HG03439 (cell line): Measurements from ENCODE around the gene DEPDC4.
A peak's percentile ranks its signal among the peaks of the same experiment; 100 is the strongest.
"Not testable (repeated sequence)": the region's sequence is repeated elsewhere in the genome, so short reads cannot be mapped to it uniquely, and the experiment has no call there.

Experiments used
- ATAC-seq: cut with Tn5 transposase; IDR thresholded peaks from one replicate; pipeline ENCODE4 v1.9.1; 2021; ENCODE audit warnings: mild to moderate bottlenecking, moderate library complexity; ENCODE audit not compliant: unreplicated experiment

Gene DEPDC4

DNA sequence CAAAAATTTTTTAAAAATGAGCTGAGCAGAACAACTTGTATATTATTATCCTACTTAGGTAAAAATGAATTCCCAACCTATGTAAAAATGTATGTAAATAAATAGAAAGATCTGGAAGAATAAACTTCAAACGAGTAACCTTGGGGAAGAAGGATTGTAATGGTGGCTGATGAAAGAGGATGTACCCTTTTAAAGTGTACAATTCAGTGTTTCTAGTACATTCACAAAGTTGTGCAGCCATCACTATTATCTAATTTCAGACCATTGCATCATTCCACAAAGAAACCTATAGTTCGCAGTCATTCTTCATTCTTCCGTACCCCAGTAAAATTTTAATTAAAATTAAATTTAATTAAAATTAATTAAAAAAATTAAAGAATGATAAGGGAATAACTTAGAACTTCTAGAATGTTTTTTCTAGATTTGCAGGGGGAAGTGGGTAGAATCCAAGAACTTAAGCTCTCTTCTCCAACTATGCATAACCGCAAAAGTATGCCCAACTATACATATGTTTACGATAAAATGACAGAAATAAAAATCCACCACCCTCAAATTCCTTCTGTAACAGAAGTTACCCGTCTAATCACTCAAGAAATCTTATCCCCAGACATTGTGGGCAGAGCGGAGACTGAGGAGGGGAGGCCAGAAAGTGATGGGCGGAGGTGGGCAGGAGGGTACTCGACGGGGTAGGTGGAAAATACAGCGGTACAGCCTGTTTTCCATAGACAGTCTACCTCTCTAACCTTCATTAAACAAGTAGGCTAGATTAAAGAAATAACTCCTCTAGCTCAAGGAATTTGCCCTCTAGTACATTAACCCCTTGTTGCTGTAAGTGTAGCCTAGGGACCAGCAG is 921 bp downstream of the DEPDC4 start:
- ATAC-seq, result peak; percentile 10

- ATAC-seq, result not testable (repeated sequence)
Observed at GRCh38 chr12:100265107-100265506, 1.8 kb downstream of the DEPDC4 start.

DNA sequence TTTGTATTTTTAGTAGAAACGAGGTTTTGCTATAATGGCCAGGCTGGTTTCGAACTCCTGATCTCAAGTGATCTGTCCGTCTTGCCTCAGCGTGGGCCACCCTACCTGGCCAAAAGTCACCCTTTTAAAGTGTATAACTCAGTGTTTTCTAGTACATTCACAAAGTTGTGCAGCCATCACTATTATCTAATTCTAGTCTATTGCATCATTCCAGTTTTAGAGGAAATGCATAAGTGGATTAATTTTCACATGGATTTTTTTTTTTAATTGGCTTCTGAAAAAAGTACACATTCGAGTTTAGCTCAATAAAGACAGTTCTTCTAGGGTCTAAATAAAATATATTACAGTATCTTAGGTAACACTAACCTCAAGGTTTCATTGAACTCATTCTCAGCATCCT is 3.7 kb downstream of the DEPDC4 start:
- no peak for ATAC-seq

DNA sequence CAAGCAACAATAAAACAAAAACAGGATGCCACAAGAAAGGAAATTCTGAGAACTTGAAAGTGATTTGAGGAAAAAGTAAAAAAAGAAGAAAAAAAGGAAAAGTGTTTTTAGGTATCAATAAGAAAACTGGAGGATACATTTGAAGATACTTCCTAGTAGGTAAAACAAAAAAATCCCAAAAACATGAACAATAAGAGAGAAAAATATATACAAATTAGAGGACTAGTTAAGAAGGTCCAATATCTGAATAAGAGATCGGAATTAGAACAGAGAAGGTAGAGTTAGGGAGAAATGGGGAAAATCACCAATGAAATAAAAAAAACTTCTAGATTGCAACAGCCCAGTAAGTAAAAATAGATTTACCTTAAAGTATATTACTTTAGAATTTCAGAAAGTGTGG is 8.8 kb downstream of the DEPDC4 start:
- no peak for ATAC-seq

DNA sequence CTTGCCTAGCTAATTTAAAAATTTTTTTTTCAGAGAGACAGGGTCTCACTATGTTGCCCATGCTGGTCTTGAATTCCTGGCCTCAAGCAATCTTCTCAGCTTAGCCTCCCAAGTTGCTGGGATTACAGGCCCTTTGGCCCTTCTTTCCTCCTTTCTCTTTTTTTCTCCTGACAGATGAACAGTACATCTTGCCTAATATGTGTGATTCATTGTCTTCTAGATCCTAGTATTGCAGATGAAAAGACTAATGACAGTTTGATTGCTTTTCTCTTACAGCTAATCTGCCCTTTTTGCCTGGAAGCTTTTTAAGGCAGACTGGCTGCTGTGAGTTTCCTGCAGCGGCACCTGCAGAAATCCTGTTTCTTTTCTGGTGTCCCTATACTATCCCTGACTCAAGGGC is 12.0 kb downstream of the DEPDC4 start:
- no peak for ATAC-seq

- no peak for ATAC-seq
Observed at GRCh38 chr12:100253437-100253836, 13.4 kb downstream of the DEPDC4 start.

GRCh38 chr12:100251917-100252316 is 15.0 kb downstream of the DEPDC4 start:
- ATAC-seq, result no peak

DNA sequence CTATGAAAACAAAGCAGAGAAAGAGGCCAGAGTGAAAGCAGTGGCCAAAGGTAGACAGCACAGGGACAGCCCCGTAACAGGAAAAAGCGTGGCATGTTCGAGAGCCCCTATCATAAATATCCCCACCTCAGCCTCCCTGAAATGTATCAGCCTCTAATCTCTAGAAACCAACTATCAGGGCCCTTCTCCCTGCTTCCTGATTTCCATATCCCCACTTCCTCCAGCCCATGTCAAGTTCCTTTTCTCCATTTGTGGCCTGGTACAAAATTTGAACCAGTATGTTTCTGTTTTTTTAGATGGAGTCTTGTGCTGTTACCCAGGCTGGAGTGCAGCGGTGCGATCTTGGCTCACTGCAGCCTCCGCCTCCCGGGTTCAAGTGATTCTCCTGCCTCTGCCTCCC is 16.9 kb downstream of the DEPDC4 start:
- ATAC-seq, result no peak

DNA sequence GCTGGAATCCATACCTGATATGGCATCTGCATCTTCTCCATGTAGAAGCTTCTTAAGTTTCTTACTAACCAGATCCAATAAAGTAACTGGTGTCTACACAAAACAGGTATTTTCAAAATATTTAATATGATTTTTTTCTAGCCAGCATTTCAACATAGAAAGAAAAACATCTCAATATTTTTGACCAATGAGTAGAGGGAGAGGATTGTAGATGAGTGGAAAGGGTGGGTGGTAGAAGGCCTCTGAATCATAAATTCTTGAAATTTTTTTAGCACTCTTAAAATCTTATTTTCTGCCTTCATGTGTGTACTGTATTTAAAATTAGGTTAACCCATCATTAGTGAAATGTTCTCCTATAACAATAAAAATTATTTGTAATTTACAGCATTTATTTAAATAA is 18.0 kb downstream of the DEPDC4 start:
- ATAC-seq, result no peak

DNA sequence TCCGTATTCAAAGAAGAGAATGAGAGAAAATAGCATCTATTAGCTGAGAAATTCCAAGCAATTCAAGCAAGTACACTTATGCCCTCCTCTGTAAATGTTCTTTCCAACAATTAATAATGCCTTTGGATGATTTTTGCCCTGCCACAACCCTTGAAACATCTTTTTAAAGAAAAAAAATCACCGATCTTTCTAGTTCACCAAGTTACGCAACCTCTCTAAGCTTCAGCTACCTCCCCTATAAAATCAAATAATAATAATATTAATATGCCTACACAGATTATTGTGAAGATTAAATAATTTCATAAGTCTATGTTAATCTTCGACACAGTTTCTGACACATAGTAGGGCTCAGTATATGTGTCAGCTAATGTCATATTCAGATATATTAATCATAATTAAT is 19.1 kb downstream of the DEPDC4 start:
- ATAC-seq, result no peak

DNA sequence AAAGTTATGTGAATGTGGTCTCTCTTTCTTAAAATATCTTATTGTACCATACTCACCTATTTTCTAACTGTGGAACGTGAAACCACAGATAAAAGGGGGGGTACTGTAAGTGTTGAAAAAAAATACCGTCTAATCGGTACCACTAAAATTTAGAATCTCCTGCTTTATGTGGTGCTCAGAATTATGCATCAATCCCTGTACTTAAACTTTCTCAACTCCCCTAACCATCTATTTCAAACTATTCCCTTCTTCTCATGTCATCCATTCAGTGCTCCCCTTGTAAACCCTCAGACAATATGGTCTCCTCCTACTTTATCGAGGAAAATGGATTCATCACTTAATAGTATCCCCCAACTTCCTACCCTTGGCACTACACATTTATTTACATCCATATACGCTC is 23.7 kb downstream of the DEPDC4 start:
- ATAC-seq, result no peak

DNA sequence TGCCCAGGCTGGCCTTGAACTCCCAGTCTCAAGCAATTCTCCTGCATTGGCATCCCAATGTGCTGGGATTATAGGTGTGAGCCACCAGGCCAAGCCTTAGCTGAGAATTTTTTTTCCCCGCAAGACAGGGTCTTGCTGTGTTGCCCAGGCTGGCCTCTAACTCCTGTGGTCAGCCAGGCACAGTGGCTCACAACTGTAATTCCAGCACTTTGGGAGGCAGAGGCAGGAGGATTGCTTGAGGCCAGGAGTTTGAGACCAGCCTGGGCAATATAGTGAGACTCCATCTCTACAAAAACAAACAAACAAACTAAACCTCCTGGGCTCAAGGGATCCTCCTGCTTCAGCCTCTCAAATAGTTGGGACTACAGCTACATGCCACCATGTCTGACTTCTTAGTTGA is 27.3 kb downstream of the DEPDC4 start:
- ATAC-seq, result no peak

DNA sequence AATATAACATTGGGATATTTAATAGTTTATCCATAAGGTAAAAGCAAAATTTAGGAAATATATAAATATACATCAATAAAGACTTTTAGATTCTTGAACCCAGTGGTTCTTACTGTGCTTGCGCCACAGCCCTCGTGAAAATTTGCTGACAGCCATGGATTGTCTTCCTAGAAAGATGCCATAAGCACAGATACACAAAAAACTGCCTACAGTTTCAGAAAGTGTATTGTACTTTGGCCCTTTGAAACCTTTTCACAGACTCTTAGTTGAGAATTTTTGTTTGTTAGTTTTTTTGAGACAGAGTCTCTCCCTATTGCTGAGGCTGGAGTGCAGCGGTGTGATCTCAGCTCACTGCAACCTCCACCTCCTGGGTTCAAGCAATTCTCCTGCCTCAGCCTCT is 28.1 kb downstream of the DEPDC4 start:
- ATAC-seq, result no peak

GRCh38 chr12:100234591-100235304 is 32.1 kb downstream of the DEPDC4 start:
- no peak for ATAC-seq

DNA sequence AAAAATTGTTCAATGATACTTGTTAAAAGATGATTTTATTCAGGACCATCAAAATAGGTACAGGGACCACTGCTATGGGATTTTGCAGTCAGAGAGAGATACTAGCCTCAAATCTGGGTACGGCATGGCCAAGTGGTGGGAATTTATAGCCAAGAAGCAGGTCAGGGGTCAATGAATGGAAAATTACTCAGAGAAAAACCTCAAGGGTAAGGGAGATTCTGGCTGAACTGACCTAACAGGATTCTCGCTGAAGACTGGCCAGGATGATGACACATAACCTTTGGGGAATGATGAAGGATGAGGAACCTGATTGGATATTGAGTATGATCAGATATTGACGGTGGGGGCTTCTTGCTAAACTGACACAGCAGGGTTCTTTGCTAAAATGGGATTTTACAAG is 32.7 kb downstream of the DEPDC4 start:
- no peak for ATAC-seq

GRCh38 chr12:100231873-100232272 is 35.0 kb downstream of the DEPDC4 start:
- not testable (repeated sequence) for ATAC-seq

DNA sequence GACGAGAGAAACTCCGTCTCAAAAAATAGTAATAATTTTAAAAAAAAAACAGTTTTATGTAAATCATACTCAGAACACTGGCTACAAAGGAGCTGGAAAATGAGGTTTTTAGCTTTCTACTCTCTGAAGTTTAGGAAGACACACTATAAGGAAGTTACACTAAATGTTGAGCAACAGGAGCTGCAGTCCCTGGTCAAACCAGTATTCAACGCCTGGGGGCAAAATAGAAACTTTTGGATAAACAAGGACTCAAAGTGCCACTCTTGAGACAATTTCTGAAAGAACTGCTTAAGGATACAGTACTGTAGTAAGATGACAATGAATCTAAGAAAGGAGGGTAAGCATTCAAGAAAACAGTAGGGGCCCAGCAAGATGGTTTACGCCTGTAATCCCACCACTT is 37.0 kb downstream of the DEPDC4 start:
- ATAC-seq, result no peak

DNA sequence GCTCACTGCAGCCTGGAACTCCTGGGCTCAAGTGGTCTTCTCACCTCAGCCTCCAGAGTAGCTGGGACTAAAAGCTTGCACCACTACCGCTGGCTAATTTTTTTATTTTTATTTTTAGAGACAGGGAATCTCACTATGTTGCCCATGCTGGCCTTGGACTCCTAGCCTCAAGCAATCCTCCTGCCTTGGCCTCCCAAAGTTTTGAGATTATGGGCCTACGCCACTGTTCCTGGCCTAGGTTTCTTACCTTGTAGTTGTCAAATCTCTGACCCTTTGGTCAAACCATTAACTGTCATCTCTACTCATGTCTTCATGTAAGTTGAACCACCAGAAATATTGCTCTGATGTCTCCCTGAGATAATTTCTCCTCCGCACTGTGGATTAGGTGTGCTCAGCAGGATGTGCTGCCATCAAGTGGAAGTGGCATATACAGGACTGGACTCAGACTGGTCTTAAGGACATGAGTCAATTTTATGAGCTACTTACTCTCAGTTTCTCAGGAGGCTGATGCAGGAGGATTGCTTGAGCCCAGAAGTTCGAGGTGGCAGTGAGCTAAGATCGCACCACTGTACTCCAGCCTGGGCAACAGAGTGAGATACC is 37.7 kb downstream of the DEPDC4 start:
- no peak for ATAC-seq

GRCh38 chr12:100225491-100225890 is 41.4 kb downstream of the DEPDC4 start:
- ATAC-seq, result no peak

GRCh38 chr12:100222173-100222572 is 44.7 kb downstream of the DEPDC4 start:
- ATAC-seq, result not testable (repeated sequence)

GRCh38 chr12:100221523-100221922 is 45.4 kb downstream of the DEPDC4 start:
- no peak for ATAC-seq
